ENCODE results near the gene NXPH4.

GRCh38 chr12:57229046-57229633 is 12.5 kb downstream of the NXPH4 start:
- TF ChIP-seq POLR2AphosphoS5 (IDR thresholded peaks at IDR 0.05; ENCODE audit: borderline replicate concordance, low read depth, low read length): no peak
- no peak for TF ChIP-seq EZH2 (IDR thresholded peaks at IDR 0.05)

Data from SK-N-MC (cell line).